CD4-positive, alpha-beta T cell treated with Interleukin-1 beta for 1 hour (primary cell): ENCODE measurements around the gene ANO4.

Experiments
- DNase-seq, 2 donors: peaks; one replicate each; pipeline ENCODE4 v3.0.0-alpha.2; 2020 to 2022

Gene ANO4

GRCh38 chr12:100794441-100795173 lies at the start of gene ANO4:
Gene ANO4 (plus strand): TSS chr12:100794776. CDS start chr12:100901786, 107,010 bp downstream.
- DNase-seq, result no peak

- no peak for DNase-seq
These were observed 49.1 kb upstream of the ANO4 start for GRCh38 chr12:100745378-100746071.

GRCh38 chr12:100752841-100753240 lies 41.7 kb upstream of the ANO4 start:
- DNase-seq, result no peak

- no peak for DNase-seq
These were observed 40.7 kb upstream of the ANO4 start for GRCh38 chr12:100753837-100754236.

- DNase-seq, result no peak
These were observed 39.4 kb upstream of the ANO4 start for GRCh38 chr12:100755186-100755585.

- no peak for DNase-seq
These were observed 36.5 kb upstream of the ANO4 start for GRCh38 chr12:100758083-100758482.

GRCh38 chr12:100767371-100767770 lies 27.2 kb upstream of the ANO4 start:
- no peak for DNase-seq

GRCh38 chr12:100767950-100768349 lies 26.6 kb upstream of the ANO4 start:
- DNase-seq, result no peak

- no peak for DNase-seq
These were observed 15.5 kb upstream of the ANO4 start for GRCh38 chr12:100778967-100779590.

- DNase-seq, result no peak
These were observed 5.4 kb upstream of the ANO4 start for GRCh38 chr12:100789146-100789545.

GRCh38 chr12:100789975-100790374 lies 4.6 kb upstream of the ANO4 start:
- DNase-seq, result no peak

- no peak for DNase-seq
These were observed 4.0 kb upstream of the ANO4 start for GRCh38 chr12:100790552-100790951.

GRCh38 chr12:100793182-100793581 lies 1.4 kb upstream of the ANO4 start:
- DNase-seq, result no peak

- DNase-seq, result no peak
These were observed 711 bp downstream of the ANO4 start for GRCh38 chr12:100795174-100795799.

- DNase-seq, result no peak
These were observed 1.2 kb downstream of the ANO4 start for GRCh38 chr12:100795800-100796179.

- no peak for DNase-seq
These were observed 2.0 kb downstream of the ANO4 start for GRCh38 chr12:100796621-100797020.

GRCh38 chr12:100797246-100797645 lies 2.7 kb downstream of the ANO4 start:
- no peak for DNase-seq

GRCh38 chr12:100797786-100798185 lies 3.2 kb downstream of the ANO4 start:
- DNase-seq, result no peak

GRCh38 chr12:100798286-100799160 lies 3.9 kb downstream of the ANO4 start:
- no peak for DNase-seq

GRCh38 chr12:100799770-100800169 lies 5.2 kb downstream of the ANO4 start:
- DNase-seq, result no peak

GRCh38 chr12:100800723-100801122 lies 6.1 kb downstream of the ANO4 start:
- no peak for DNase-seq

- no peak for DNase-seq
These were observed 6.7 kb downstream of the ANO4 start for GRCh38 chr12:100801320-100801719.

- no peak for DNase-seq
These were observed 14.2 kb downstream of the ANO4 start for GRCh38 chr12:100808777-100809176.
